ENCODE measurements around the gene SCGB1C1.
"Not testable (repeated sequence)": the region's sequence is repeated elsewhere in the genome, so short reads cannot be mapped to it uniquely, and the experiment has no call there.

SCGB1C1 gene

DNA sequence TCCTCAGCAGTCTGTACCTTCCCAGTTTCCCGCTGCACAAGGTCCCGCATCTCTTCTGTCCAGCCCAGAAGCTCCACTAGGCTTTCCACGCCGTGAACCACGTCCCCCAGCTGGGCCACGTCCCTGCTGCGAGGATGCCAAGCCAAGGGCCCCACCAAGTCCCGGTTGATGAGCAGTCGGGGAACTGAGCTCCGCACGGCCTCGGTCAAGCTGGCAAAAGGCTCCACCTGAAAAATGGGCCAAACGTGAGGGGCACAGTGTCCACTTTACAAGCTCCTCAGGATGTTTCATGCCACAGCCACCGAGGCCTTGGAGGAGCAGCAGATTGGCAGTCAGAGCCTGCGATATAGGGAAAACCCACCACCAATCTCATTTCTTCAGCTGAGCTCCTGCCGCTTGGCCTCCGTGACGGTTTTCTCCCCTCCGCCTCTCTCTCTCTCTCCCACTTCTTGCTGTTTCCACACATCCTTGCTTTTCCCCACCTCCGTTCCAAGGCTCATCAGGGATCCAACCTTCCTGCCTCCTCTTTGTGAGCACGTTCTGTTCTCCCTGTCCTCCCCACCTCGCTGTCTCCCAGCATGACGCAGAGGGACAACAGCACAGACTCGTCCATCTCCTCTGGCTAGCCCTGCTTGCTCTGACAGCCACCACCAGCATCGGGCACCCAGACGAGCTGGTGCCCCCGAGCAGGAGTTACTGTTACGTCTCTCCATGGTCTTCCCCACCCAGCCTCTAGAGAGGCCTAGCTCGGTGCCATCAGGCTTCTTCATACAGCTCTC lies 26.1 kb downstream of the SCGB1C1 start:
- no peak for DNase-seq

DNA sequence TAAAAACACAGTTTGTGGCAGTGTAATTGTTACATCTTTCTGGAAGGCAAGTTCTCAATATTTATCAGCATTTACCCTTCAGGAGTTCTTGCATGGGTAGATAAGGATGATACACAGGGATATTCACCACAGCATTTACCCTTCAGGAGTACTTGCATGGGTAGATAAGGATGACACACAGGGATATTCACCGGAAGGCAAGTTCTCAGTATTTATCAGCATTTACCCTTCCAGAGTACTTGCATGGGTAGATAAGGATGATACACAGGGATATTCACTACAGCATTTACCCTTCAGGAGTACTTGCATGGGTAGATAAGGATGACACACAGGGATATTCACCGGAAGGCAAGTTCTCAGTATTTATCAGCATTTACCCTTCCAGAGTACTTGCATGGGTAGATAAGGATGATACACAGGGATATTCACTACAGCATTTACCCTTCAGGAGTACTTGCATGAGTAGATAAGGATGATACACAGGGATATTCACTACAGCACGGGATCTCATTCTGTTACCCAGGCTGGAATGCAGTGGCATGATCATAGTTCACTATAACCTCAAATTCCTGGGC lies 27.9 kb downstream of the SCGB1C1 start:
- DNase-seq = not testable (repeated sequence)

DNA sequence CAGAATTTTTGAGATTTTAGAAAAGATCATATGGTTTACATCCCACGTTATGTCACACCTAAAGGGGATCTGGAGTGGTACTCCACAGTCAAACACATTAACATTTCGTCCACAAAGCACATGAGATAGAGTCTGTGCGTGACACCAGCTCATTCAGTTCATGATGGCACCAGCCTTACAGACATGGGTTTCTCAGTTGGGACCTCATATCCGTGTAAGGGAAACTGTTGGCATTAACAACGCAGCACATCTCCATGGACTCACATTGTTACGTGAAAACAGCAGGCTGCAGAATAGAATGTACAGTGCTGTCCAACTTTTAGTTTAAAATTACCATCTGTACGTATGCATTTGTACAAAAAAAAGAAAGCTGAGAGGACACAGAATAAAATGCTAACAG lies 28.7 kb downstream of the SCGB1C1 start:
- DNase-seq = no peak

- no peak for DNase-seq
These were observed 29.3 kb downstream of the SCGB1C1 start for GRCh38 chr11:221998-222789.

DNA sequence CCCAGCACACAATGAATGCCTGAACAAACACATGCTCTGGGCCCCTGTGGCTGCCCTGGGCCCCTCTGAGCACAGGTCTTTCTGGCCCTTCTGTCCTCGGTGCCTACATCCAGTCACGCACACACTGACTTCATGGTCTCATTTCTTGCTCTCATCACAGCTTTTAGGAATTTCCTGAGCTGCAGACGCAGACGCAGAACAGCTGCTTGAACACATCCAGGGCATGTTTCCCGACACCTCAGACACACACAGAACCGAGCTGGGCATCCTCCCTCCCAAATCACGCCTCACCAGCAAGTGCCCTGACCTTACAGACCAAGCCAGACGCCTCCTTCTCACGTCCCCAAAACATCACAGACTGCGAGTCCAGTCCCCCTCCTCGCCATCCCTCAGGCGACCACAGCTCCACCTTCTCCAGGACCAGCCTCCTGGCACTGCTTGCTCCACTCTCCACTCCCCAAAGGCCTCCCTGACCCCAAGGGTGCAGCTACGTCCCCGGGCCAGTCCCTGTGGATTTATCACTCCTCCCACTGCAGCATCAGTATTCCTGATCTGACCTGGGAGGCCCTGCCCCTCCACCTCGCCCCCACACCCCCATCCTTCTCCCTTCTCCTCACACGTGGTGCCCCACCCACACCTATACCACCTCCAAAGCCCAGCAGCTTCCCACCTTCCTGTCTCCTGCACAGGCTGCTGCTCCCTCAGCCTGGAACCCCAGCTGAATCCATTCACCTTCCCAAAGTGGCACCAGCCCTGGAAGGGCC lies 30.3 kb downstream of the SCGB1C1 start:
- no peak for DNase-seq

DNA sequence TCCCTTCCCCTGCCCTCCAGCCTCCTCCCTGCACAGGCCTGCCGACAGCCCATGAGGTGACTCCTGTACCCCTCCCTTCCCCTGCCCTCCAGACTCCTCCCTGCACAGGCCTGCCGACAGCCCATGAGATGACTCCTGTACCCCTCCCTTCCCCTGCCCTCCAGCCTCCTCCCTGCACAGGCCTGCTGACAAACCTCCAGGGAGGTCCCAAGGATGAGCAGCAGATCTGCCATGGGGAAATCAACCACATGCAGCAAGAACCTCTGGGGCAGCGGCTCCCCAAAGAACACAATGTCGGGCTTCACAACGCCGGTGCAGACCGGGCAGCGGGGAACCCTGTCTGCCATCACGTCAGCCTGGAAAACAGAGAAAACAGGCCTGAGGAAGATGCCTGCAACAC lies 31.0 kb downstream of the SCGB1C1 start:
- DNase-seq = no peak

GRCh38 chr11:224424-224823 lies 31.5 kb downstream of the SCGB1C1 start:
- DNase-seq = no peak

DNA sequence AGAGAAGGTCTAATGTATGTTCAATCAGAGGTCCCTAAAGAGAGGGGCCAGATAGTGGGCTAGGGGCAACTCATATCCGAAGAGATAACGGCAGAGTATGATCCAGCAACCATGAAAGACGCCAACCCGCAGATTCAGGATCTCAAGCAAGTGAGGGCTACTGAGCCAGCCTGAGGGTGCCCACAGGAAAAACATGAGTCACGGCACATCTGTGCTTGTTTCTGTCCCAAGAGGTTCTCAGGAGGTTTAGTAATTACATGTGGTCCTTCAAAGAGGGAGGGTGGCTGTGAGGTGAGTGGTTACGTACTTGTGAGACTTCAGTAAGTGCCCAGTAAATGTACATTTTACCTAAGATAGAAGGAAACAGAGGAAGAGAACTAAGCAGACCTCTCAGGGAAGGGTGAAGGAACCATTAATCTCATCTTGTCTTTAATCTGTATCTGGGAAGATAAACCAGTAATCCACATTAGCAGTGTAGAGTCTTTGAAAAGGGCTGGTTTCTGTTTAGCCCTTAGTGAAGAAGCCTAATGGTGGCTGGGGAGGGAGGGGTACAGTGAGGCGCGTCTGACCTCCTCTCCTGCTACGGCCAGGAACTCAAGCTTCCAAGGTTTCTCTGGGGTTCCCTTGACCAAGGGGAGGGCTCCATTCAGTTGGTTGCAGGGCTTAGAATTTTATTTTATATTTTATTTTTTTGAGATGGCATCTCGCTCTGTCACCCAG lies 33.0 kb downstream of the SCGB1C1 start:
- DNase-seq = no peak

DNA sequence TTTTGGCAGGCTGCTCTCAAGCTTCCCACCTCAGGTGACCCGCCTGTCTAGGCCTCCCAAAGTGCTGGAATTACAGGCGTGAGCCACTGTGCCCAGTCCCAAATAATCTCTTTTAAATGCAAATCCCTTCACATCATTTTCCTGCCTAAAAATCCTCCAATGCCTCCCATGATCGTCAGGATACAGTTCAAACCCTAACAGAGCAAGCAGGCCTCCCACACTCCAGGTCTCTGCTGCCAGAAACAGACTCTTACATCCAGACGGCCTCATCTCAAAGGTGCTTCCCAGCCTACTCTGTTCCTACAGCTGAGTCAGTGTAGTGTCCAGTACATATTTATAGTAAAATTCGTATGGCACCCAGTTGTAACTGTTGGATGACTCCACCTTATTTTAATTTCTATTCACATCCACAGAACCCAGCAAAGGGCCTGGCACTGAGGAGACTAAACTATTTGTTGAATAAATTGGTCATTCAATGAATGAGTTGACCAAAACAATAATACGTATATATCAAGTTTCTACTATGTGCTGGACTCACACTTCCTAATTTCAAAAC lies 35.0 kb downstream of the SCGB1C1 start:
- no peak for DNase-seq

DNA sequence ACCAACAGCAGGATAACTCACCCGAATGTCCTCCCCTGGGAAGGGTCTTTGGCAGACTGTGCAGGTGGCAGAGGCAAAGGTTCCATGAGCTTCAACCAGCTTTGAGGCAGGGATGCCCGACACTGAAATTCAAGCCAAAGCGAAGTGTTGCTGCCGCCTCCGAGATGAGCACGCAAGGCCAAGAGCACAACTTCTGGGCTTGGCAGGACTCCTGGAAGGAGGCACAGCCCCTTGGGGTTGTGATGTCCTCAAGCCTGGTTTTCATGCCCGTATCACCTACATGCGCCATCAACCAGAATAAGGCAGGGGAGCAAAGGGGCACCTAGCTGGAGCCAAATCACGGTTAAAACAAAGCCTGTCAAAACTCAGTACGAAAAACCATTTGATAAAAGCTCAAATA lies 37.6 kb downstream of the SCGB1C1 start:
- no peak for DNase-seq

GRCh38 chr11:232783-233565 lies 40.1 kb downstream of the SCGB1C1 start:
- no peak for DNase-seq

DNA sequence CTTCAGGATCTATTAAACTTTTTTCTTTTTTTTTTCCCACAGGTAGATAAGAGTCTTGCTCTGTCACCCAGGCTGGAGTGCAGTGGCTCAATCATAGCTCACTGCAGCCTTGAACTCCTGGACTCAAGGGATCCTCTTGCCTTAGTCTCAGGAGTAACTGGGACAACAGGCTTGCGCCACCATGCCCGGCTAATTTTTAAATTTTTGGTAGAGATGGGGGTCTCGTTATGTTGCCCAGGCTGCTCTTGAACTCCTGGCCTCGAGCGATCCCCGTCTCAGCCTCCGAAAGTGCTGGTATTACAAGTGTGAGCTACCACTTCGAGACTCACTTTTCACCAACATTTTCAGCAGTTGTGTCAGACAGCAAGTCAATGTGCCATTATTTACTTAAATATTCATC lies 42.3 kb downstream of the SCGB1C1 start:
- DNase-seq = no peak

- peak in 1 of 2 experiments; percentile 44 for DNase-seq
These were observed 42.7 kb downstream of the SCGB1C1 start for GRCh38 chr11:235609-235996.

DNA sequence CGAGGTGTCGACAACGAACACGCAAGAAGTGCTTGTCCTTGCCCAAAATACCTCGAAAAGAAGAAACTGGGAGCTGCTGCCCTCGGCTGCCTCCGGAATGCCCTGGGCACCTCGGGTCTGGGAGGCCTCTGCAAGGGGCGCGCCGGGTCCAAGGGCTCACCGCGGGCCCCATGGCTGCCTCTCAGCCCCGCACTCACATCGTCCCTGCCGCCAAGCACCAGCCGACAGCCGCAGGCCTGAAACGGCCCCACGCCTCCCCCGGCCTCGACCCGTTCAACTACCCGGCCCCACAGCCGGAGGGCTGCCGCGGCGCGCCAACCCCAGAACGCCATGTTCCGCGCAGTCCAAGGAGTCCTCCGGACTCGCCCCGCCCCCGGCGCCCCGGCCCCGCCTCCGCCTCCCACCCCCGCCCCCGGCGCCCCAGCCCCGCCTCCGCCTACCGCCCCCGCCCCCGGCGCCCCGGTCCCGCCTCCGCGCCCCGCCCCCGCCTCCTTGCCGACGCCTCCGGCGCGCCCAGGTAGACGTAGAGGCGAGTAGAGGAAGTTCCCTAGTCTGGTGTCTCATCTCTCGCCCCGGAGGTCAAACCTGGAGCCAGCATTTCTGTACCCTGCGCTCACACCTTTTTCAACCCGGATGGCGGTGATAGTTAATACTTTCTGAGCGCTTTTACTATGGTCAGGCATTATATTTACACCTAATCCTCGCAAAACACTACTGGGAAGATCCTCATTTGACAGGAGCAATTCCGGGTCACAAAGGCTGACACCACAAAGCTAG lies 43.3 kb downstream of the SCGB1C1 start, which contains the start of gene SIRT3:
SIRT3 (minus strand) TSS at position 346 of the 777 bp plus-strand sequence; CDS start at position 332, 14 bp downstream.
- DNase-seq = peak; percentile 81 to 85

DNA sequence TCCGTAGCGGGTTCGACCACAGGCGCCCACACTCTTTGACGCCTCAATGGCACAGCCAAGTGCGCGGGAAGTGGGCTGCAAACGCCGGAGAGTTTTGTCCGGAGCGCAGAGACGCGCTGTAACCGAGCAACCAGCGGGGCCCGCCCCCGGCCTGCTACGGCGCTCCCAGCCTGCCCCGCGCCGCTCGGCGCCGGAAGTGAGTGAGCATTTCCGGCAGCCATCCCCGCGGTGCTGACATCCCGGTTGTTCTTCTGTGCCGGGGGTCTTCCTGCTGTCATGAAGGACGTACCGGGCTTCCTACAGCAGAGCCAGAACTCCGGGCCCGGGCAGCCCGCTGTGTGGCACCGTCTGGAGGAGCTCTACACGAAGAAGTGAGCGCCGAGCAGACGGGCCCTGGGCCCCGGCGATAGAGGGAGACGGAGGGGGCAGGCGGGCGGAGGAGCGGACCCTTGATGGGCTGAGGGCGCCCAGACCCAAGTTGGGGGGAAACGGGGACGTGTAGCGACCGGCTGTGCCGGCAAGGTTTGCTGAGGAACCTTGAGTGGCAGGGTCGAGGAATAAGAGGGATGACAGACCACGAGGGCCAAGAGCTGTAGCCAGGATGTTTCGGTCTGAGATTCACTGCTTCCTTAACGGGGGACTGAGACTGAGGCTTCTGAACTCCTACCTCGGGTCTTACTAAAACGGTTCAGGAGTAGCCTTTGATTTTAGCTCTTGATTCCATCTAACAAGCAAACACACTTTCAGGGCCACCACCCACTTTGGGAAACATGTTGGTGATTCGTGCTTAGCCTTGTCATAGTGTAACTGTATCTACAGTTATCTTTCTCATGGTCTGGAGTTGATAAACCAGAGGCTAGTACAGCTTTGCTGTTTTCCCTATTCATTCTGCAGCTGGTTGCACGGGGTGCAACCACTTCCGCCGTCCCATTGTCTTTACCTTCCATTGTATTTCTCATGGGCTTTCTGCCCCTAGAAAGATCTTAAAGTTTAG lies 44.2 kb downstream of the SCGB1C1 start, which contains the start of gene PSMD13:
PSMD13 (plus strand) TSS at position 203 of the 994 bp plus-strand sequence; CDS start at position 277, 74 bp downstream.
- DNase-seq = peak; percentile 83 to 87

DNA sequence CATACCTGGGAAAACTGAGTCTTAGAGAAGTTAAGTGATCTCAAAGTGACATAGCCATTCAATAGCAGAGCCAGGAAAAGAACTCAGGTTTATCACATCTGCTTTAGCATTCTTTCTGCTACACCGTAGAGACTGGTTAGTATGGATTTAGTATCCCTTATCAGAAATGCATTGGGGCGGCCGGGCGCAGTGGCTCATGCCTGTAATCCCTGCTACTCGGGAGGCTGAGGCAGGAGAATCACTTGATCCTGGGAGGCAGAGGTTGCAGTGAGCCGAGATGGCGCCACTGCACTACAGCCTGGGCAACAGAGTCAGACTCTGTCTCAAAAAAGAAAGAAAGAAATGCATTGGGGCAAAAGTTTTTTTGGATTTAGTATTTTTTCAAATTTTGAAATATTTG lies 45.5 kb downstream of the SCGB1C1 start:
- not testable (repeated sequence) for DNase-seq

DNA sequence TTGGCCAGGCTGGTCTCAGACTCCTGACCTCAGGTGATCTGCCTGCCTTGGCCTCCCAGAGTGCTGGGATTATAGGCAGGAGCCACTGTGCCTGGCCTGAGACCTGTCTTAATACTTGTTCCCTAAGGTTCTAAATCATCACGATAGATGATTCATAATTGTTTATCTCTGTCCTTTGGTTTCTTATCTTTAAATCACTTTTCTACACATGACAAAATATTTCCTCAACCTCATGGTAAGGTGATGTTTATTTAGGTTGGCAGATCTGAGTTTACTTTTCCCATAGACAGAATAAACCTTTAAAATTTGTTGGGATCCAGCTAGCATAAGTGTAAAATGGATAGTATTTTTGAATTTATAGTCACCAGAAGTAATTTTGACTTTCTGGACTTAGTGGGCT lies 47.4 kb downstream of the SCGB1C1 start:
- no peak for DNase-seq

DNA sequence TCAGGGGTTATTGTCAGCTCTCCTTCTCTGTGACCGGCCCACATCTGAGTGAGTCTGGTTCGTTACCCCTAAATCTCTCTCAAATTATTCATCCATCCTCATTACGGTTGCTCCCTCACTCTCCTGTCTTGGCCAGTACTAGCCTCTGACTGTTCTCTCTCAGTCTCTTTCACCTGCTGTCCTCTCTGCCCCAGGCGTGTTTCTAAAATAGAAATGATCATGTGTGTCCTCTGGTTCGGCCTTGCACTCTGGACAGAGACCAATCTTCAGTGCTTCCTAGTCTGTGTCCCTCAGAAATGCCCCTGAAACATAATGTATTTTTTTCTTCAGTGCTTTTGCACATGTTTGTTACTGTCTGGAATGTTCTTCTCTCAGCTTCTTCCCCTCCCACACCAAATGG lies 48.8 kb downstream of the SCGB1C1 start:
- no peak for DNase-seq

Measured in NCI-H2081 (cell line).